ENCODE data around the gene ABI1. TPM values are rescaled to one million over a fixed set of nuclear protein-coding genes. Genes with fewer than 3 reads are reported as not detected.

The ABI1 gene
- polyA plus RNA-seq, 1 donor from 2014 or later = 50.4 TPM

DNA sequence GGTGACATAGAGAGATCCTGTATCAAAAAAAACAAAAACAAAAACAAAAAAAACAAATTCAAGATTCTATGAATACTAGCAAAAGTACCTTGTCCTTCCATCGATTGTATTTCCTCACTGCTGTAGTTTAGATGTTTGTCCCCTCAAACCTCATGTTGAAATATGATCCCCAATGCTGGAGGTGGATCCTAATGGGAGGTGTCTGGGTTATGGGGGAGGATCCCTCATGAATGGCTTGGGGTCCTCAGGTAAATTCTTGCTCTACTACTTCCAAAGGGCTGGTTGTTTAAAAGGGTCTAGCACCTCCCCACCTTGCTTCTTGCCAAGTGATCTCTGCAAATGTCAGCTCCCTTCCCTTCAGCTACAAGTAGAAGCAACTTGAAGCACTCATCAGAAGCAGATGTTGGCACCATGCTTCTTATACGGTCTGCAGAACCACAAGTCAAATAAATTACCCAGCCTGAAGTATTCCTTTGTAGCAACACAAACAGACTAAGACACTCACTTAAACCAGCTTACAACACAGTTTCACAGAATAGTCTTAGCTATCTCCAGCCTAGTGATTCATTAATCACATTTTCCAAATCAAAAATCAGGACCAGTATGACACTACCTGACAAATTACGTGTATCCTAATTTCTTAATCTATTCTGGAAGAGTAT, 20.7 kb downstream of the ABI1 start:
- H3K36me3 ChIP-seq (ENCODE audit: insufficient read depth, low read length) = no peaks in the 10 kb centered on the region
- no peaks in the 10 kb centered on the region for H3K9me3 ChIP-seq (ENCODE audit: low read length)
- H2AFZ ChIP-seq (ENCODE audit: low read depth, low read length) = no peak overlapping the region
- TF ChIP-seq RAD21 (conservative IDR thresholded peaks at IDR 0.05) = no peak
- peaks cover 29% of the 10 kb centered on the region for H3K79me2 ChIP-seq (replicated peaks; ENCODE audit: insufficient read depth, low read length)
- no peak overlapping the region for H3K9ac ChIP-seq (ENCODE audit: low read length)
- peaks cover 3% of the 10 kb centered on the region for H3F3A ChIP-seq (ENCODE audit: insufficient read depth, low read length, poor library complexity, severe bottlenecking)
- no peak overlapping the region for H3K27ac ChIP-seq (ENCODE audit: low read length)
- no peaks in the 10 kb centered on the region for H3K9me2 ChIP-seq (ENCODE audit: insufficient read depth, low read length)
- no peaks in the 10 kb centered on the region for H3K27me3 ChIP-seq (ENCODE audit: insufficient read depth, low read depth, low read length)
- no peaks in the 10 kb centered on the region for H4K20me1 ChIP-seq (ENCODE audit: insufficient read depth)
- H3K4me3 ChIP-seq (ENCODE audit: low read length) = no peak overlapping the region
- no peak overlapping the region for H3K4me2 ChIP-seq (ENCODE audit: low read length)

DNA sequence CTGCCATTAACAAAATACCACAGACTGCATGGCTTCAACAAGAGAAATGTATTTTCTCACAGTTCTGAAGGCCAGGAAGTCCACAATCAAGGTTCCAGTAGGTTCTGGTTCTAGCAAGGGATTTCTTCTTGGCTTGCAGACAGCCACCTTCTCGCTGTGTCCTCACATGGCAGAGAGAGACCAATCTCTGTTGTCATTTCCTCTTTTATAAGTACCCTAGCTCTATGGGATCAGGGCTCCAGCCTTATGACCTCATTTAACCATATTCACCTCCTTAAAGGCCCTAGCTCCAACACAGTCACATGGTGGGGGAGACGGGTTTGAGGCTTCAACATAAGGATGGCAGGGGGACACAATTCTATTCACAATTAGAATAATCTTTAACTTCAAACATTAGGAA, 23.6 kb downstream of the ABI1 start:
- no peaks in the 10 kb centered on the region for H3K9me3 ChIP-seq (ENCODE audit: low read length)
- H3K4me3 ChIP-seq (ENCODE audit: low read length) = no peak overlapping the region
- H3K9ac ChIP-seq (ENCODE audit: low read length) = no peak overlapping the region
- no peaks in the 10 kb centered on the region for H3K36me3 ChIP-seq (ENCODE audit: insufficient read depth, low read length)
- no peaks in the 10 kb centered on the region for H3K27me3 ChIP-seq (ENCODE audit: insufficient read depth, low read depth, low read length)
- TF ChIP-seq POLR2AphosphoS5 (IDR thresholded peaks at IDR 0.05) (no peak), EP300 (conservative IDR thresholded peaks at IDR 0.05; ENCODE audit: poor library complexity, severe bottlenecking) (no peak), MXI1 (conservative IDR thresholded peaks at IDR 0.05; ENCODE audit: poor library complexity, severe bottlenecking) (no peak), EZH2 (IDR thresholded peaks at IDR 0.05; ENCODE audit: borderline replicate concordance, insufficient read depth, low read length, poor library complexity, severe bottlenecking) (no peak), RAD21 (conservative IDR thresholded peaks at IDR 0.05) (no peak)
- TF ChIP-seq, protein P1, sequence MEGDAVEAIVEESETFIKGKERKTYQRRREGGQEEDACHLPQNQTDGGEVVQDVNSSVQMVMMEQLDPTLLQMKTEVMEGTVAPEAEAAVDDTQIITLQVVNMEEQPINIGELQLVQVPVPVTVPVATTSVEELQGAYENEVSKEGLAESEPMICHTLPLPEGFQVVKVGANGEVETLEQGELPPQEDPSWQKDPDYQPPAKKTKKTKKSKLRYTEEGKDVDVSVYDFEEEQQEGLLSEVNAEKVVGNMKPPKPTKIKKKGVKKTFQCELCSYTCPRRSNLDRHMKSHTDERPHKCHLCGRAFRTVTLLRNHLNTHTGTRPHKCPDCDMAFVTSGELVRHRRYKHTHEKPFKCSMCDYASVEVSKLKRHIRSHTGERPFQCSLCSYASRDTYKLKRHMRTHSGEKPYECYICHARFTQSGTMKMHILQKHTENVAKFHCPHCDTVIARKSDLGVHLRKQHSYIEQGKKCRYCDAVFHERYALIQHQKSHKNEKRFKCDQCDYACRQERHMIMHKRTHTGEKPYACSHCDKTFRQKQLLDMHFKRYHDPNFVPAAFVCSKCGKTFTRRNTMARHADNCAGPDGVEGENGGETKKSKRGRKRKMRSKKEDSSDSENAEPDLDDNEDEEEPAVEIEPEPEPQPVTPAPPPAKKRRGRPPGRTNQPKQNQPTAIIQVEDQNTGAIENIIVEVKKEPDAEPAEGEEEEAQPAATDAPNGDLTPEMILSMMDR (IDR thresholded peaks at IDR 0.05; ENCODE audit: poor library complexity, severe bottlenecking) = no peak
- no peaks in the 10 kb centered on the region for H4K20me1 ChIP-seq (ENCODE audit: insufficient read depth)
- no peak overlapping the region for H2AFZ ChIP-seq (ENCODE audit: low read depth, low read length)
- H3K27ac ChIP-seq (ENCODE audit: low read length) = no peak overlapping the region
- H3K9me2 ChIP-seq (ENCODE audit: insufficient read depth, low read length) = no peaks in the 10 kb centered on the region
- peaks cover 31% of the 10 kb centered on the region for H3K79me2 ChIP-seq (replicated peaks; ENCODE audit: insufficient read depth, low read length)
- no peaks in the 10 kb centered on the region for H3F3A ChIP-seq (ENCODE audit: insufficient read depth, low read length, poor library complexity, severe bottlenecking)
- H3K4me2 ChIP-seq (ENCODE audit: low read length) = no peak overlapping the region

DNA sequence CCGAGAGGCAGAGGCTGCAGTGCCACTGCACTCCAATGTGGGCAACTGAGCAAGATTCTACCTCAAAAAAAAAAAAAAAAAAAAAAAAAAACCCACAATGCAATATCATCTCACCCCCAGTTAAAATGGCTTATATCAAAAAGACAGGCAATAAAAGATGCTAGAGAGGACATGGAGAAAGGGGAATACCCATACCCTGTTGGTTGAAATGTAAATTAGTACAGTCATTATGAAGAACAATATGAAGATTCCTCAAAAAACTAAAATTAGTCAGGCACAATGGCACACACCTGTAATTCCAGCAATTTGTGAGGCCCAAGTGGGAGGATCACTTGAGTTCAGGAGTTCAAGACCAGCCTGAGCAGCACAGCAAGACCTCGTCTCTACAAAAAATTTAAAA, 25.7 kb downstream of the ABI1 start:
- no peaks in the 10 kb centered on the region for H3K27me3 ChIP-seq (ENCODE audit: insufficient read depth, low read depth, low read length)
- no peaks in the 10 kb centered on the region for H4K20me1 ChIP-seq (ENCODE audit: insufficient read depth)
- TF ChIP-seq RAD21 (conservative IDR thresholded peaks at IDR 0.05) = no peak
- TF ChIP-seq MXI1 (conservative IDR thresholded peaks at IDR 0.05; ENCODE audit: poor library complexity, severe bottlenecking) = no peak
- TF ChIP-seq TAF1 (IDR thresholded peaks at IDR 0.05; ENCODE audit: low read depth) = no peak
- TF ChIP-seq, protein P2, sequence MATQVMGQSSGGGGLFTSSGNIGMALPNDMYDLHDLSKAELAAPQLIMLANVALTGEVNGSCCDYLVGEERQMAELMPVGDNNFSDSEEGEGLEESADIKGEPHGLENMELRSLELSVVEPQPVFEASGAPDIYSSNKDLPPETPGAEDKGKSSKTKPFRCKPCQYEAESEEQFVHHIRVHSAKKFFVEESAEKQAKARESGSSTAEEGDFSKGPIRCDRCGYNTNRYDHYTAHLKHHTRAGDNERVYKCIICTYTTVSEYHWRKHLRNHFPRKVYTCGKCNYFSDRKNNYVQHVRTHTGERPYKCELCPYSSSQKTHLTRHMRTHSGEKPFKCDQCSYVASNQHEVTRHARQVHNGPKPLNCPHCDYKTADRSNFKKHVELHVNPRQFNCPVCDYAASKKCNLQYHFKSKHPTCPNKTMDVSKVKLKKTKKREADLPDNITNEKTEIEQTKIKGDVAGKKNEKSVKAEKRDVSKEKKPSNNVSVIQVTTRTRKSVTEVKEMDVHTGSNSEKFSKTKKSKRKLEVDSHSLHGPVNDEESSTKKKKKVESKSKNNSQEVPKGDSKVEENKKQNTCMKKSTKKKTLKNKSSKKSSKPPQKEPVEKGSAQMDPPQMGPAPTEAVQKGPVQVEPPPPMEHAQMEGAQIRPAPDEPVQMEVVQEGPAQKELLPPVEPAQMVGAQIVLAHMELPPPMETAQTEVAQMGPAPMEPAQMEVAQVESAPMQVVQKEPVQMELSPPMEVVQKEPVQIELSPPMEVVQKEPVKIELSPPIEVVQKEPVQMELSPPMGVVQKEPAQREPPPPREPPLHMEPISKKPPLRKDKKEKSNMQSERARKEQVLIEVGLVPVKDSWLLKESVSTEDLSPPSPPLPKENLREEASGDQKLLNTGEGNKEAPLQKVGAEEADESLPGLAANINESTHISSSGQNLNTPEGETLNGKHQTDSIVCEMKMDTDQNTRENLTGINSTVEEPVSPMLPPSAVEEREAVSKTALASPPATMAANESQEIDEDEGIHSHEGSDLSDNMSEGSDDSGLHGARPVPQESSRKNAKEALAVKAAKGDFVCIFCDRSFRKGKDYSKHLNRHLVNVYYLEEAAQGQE (IDR thresholded peaks at IDR 0.05; ENCODE audit: borderline replicate concordance) = no peak
- no peak for TF ChIP-seq POLR2AphosphoS5 (IDR thresholded peaks at IDR 0.05)
- no peak for TF ChIP-seq EZH2 (IDR thresholded peaks at IDR 0.05; ENCODE audit: borderline replicate concordance, insufficient read depth, low read length, poor library complexity, severe bottlenecking)
- TF ChIP-seq, protein P1 (IDR thresholded peaks at IDR 0.05; ENCODE audit: poor library complexity, severe bottlenecking) = no peak
- TF ChIP-seq EP300 (conservative IDR thresholded peaks at IDR 0.05; ENCODE audit: poor library complexity, severe bottlenecking) = no peak
- no peak for TF ChIP-seq SMC3 (conservative IDR thresholded peaks at IDR 0.05; ENCODE audit: poor library complexity)

More for the DNA sequence above, 25.7 kb downstream of the ABI1 start:
- no peaks in the 10 kb centered on the region for H3F3A ChIP-seq (ENCODE audit: insufficient read depth, low read length, poor library complexity, severe bottlenecking)
- no peaks in the 10 kb centered on the region for H3K36me3 ChIP-seq (ENCODE audit: insufficient read depth, low read length)
- no peak overlapping the region for H3K4me2 ChIP-seq (ENCODE audit: low read length)
- no peaks in the 10 kb centered on the region for H3K9me2 ChIP-seq (ENCODE audit: insufficient read depth, low read length)
- H3K9me3 ChIP-seq (ENCODE audit: low read length) = no peaks in the 10 kb centered on the region
- H3K9ac ChIP-seq (ENCODE audit: low read length) = no peak overlapping the region
- no peak overlapping the region for H3K4me3 ChIP-seq (ENCODE audit: low read length)
- H2AFZ ChIP-seq (ENCODE audit: low read depth, low read length) = no peak overlapping the region
- no peak overlapping the region for H3K27ac ChIP-seq (ENCODE audit: low read length)
- H3K79me2 ChIP-seq (replicated peaks; ENCODE audit: insufficient read depth, low read length) = peaks cover 24% of the 10 kb centered on the region
